22Rv1 (cell line): Measurements from ENCODE around the gene MX1.

ENCODE experiments used
- ZFX ChIP-seq: fragments of 450-650 bp; IDR thresholded peaks from 2 replicates; pipeline ENCODE4 v1.6.1; 2017; ENCODE audit warnings: antibody characterized with exemption, borderline replicate concordance
- TF ChIP-seq, protein P1 (sequence below): fragments of 450-650 bp; IDR thresholded peaks from 2 replicates; pipeline ENCODE4 v1.5.1; 2017; ENCODE audit warnings: mild to moderate bottlenecking

DNA sequence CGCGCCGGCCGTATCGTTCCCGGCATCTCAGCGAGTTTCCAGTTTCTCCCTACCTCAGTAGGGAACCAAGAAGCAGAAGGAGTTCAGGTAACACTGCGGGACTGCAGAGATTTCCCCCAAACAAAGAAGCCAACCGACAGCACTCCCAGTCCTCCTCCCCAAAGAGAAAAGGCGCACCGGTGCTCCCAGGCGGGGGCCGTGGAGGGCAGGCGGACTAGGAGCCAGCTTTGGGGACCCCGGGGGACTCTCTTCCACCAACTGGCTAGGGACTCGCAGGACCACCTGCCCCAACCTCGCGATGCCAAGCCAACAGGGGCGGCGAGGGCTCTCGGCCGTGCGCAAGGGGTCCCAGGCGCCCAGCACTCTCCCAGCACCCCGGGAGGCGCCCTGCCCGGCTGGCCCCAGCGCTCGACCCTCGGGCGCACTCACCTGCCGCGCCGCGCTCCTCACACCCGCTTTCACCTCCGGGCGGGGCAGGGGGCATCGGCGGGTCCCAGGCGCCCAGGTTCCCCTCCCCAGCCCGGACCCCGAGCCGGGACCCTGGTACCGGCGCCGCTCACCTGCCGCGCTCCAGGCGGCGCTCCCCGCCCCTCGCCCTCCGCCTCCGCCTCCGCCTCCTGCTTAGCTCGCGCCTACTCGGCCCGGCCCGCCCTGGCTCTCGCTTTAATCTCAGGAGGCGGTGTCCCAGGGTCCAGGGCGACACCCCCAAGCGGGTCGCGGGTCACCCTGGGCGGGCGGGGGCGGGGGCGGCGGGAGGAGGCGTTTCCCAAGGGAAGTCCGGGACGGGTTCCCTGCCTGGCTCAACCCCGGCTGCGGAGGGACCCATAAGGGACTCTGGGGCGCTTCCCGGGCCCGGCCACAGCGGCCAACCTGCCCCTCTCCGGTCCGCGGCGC is 81.7 kb downstream of the MX1 start, which contains the start of gene TMPRSS2:
- TF ChIP-seq, protein P1, sequence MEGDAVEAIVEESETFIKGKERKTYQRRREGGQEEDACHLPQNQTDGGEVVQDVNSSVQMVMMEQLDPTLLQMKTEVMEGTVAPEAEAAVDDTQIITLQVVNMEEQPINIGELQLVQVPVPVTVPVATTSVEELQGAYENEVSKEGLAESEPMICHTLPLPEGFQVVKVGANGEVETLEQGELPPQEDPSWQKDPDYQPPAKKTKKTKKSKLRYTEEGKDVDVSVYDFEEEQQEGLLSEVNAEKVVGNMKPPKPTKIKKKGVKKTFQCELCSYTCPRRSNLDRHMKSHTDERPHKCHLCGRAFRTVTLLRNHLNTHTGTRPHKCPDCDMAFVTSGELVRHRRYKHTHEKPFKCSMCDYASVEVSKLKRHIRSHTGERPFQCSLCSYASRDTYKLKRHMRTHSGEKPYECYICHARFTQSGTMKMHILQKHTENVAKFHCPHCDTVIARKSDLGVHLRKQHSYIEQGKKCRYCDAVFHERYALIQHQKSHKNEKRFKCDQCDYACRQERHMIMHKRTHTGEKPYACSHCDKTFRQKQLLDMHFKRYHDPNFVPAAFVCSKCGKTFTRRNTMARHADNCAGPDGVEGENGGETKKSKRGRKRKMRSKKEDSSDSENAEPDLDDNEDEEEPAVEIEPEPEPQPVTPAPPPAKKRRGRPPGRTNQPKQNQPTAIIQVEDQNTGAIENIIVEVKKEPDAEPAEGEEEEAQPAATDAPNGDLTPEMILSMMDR: no peak
- no peak for TF ChIP-seq ZFX
